ENCODE data around the gene VGLL4. TPM values are rescaled to one million over a fixed set of nuclear protein-coding genes. Genes with fewer than 3 reads are reported as not detected.

VGLL4 gene
- total and polyA plus RNA-seq, 2 donors (not counting 1 experiment from before 2014, with no cell fraction given) = 25.8 to 29.0 TPM

- 100% methylated on average over 1 of the region's 9 CpGs for WGBS (ENCODE audit: insufficient coverage)
- no peak overlapping the region for H3K9ac ChIP-seq (ENCODE audit: low read length)
- no peak for DNase-seq
- peaks cover 4 to 11% of the 10 kb centered on the region in 2 donors for H3K4me1 ChIP-seq (ENCODE audit: control insufficient read depth in 2 of 2, insufficient read depth in 2 of 2, low read length in 2 of 2)
- ATAC-seq (ENCODE audit: low read depth) = no peak
- Mint-ChIP-seq H3K27ac (peak overlapping the region; percentile 3), H3K4me1 (peaks cover 24% of the 10 kb centered on the region), H3K9me3 (ENCODE audit: insufficient read depth) (peaks cover 3% of the 10 kb centered on the region), H3K27me3 (no peaks in the 10 kb centered on the region), H3K4me3 (no peak overlapping the region)
- H3K27me3 ChIP-seq (replicated peaks in 1 of 4; ENCODE audit: control extremely low read depth in 1 of 4, control insufficient read depth in 3 of 4, insufficient read depth in 4 of 4, low read length in 3 of 4) = no peaks in the 10 kb centered on the region
- H3K36me3 ChIP-seq (replicated peaks in 1 of 2; ENCODE audit: control extremely low read depth in 1 of 2, control insufficient read depth in 1 of 2, extremely low read depth in 1 of 2, insufficient read depth in 2 of 2, low read length in 1 of 2) = peaks cover 0 to 5% of the 10 kb centered on the region in 2 experiments
- H2AFZ ChIP-seq (ENCODE audit: insufficient read depth, low read depth, low read length, poor library complexity, severe bottlenecking) = no peak overlapping the region
- no peak overlapping the region for H3K27ac ChIP-seq (ENCODE audit: low read length in 2 of 2)
- intact Hi-C loops (cut with micrococcal nuclease) = no loop called here
- no peaks in the 10 kb centered on the region for H4K20me1 ChIP-seq (ENCODE audit: control insufficient read depth, insufficient read depth, low read length, poor library complexity, severe bottlenecking)
- CTCF ChIA-PET = no interaction called here
- no peak for TF ChIP-seq EZH2 (IDR thresholded peaks at IDR 0.05; ENCODE audit: borderline replicate concordance, insufficient read depth, low read depth, low read length, poor library complexity, severe bottlenecking)
- TF ChIP-seq, protein P1, sequence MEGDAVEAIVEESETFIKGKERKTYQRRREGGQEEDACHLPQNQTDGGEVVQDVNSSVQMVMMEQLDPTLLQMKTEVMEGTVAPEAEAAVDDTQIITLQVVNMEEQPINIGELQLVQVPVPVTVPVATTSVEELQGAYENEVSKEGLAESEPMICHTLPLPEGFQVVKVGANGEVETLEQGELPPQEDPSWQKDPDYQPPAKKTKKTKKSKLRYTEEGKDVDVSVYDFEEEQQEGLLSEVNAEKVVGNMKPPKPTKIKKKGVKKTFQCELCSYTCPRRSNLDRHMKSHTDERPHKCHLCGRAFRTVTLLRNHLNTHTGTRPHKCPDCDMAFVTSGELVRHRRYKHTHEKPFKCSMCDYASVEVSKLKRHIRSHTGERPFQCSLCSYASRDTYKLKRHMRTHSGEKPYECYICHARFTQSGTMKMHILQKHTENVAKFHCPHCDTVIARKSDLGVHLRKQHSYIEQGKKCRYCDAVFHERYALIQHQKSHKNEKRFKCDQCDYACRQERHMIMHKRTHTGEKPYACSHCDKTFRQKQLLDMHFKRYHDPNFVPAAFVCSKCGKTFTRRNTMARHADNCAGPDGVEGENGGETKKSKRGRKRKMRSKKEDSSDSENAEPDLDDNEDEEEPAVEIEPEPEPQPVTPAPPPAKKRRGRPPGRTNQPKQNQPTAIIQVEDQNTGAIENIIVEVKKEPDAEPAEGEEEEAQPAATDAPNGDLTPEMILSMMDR (IDR thresholded peaks at IDR 0.05) = no peak
- peaks cover 0 to 7% (median 1%) of the 10 kb centered on the region in 3 donors for H3K9me3 ChIP-seq (ENCODE audit: control extremely low read depth in 1 of 3, control insufficient read depth in 2 of 3, insufficient read depth in 1 of 3, low read length in 2 of 3)
- no peak overlapping the region for H3K4me3 ChIP-seq (ENCODE audit: control extremely low read depth in 1 of 5, extremely low read depth in 1 of 5, insufficient read depth in 1 of 5, low read depth in 2 of 5, low read length in 4 of 5)
- H3K79me2 ChIP-seq (ENCODE audit: control insufficient read depth, insufficient read depth, low read length) = no peaks in the 10 kb centered on the region
- POLR2A ChIA-PET = interaction anchor here (0.7 kb wide), 1 partner anchor 12 kb away, joined by 4 read pairs; no protein-coding TSS in a partner anchor
- no peak overlapping the region for H3K4me2 ChIP-seq (replicated peaks; ENCODE audit: low read depth, low read length, poor library complexity, severe bottlenecking)
Measured at GRCh38 chr3:11549580-11550140, 94.1 kb downstream of the VGLL4 start.

- no peak overlapping the region for H3K9ac ChIP-seq (ENCODE audit: low read length)
- ChIA-PET CTCF (no interaction called here), POLR2A (interaction anchor here (0.7 kb wide), 1 partner anchor 13 kb away, joined by 4 read pairs; no protein-coding TSS in a partner anchor)
- Mint-ChIP-seq H3K9me3 (ENCODE audit: insufficient read depth) (peaks cover 3% of the 10 kb centered on the region), H3K27ac (no peak overlapping the region), H3K4me3 (no peak overlapping the region), H3K4me1 (peaks cover 24% of the 10 kb centered on the region), H3K27me3 (no peaks in the 10 kb centered on the region)
- H3K27me3 ChIP-seq (replicated peaks in 1 of 4; ENCODE audit: control extremely low read depth in 1 of 4, control insufficient read depth in 3 of 4, insufficient read depth in 4 of 4, low read length in 3 of 4) = no peaks in the 10 kb centered on the region
- TF ChIP-seq, protein P1 (IDR thresholded peaks at IDR 0.05) = no peak
- no peak for TF ChIP-seq EZH2 (IDR thresholded peaks at IDR 0.05; ENCODE audit: borderline replicate concordance, insufficient read depth, low read depth, low read length, poor library complexity, severe bottlenecking)
- WGBS (ENCODE audit: insufficient coverage) = 83% methylated on average over 6 of the region's 7 CpGs
- H3K4me3 ChIP-seq (ENCODE audit: control extremely low read depth in 1 of 5, extremely low read depth in 1 of 5, insufficient read depth in 1 of 5, low read depth in 2 of 5, low read length in 4 of 5) = no peak overlapping the region
- peaks cover 4 to 11% of the 10 kb centered on the region in 2 donors for H3K4me1 ChIP-seq (ENCODE audit: control insufficient read depth in 2 of 2, insufficient read depth in 2 of 2, low read length in 2 of 2)
- peaks cover 0 to 7% (median 1%) of the 10 kb centered on the region in 3 donors for H3K9me3 ChIP-seq (ENCODE audit: control extremely low read depth in 1 of 3, control insufficient read depth in 2 of 3, insufficient read depth in 1 of 3, low read length in 2 of 3)
- no peak overlapping the region for H3K27ac ChIP-seq (ENCODE audit: low read length in 2 of 2)
- ATAC-seq (ENCODE audit: low read depth) (no peak), DNase-seq (no peak)
- peaks cover 0 to 3% of the 10 kb centered on the region in 2 experiments for H3K36me3 ChIP-seq (replicated peaks in 1 of 2; ENCODE audit: control extremely low read depth in 1 of 2, control insufficient read depth in 1 of 2, extremely low read depth in 1 of 2, insufficient read depth in 2 of 2, low read length in 1 of 2)
- intact Hi-C loops (cut with micrococcal nuclease) = no loop called here
- no peaks in the 10 kb centered on the region for H3K79me2 ChIP-seq (ENCODE audit: control insufficient read depth, insufficient read depth, low read length)
- no peaks in the 10 kb centered on the region for H4K20me1 ChIP-seq (ENCODE audit: control insufficient read depth, insufficient read depth, low read length, poor library complexity, severe bottlenecking)
- H3K4me2 ChIP-seq (replicated peaks; ENCODE audit: low read depth, low read length, poor library complexity, severe bottlenecking) = no peak overlapping the region
- no peak overlapping the region for H2AFZ ChIP-seq (ENCODE audit: insufficient read depth, low read depth, low read length, poor library complexity, severe bottlenecking)
Measured at GRCh38 chr3:11548721-11549131, 95.0 kb downstream of the VGLL4 start.

All from B cell (primary cell).